Frontal cortex (tissue), 1 donor: ENCODE measurements around the gene DCUN1D5. TPM values are rescaled to one million over a fixed set of nuclear protein-coding genes. Genes with fewer than 3 reads are reported as not detected.

Experiments
- total RNA-seq: library from RNA; depleted of rRNA; stranded (reverse); fragments of >200 nt; gene quantifications from one replicate; pipeline ENCODE4 v1.2.3, GENCODE V29; 2014

Gene DCUN1D5
- total RNA-seq, 1 donor from 2014 or later = 55.8 TPM

Other genes starting within 250 kb of the DCUN1D5 start
- not detected for gene MMP3, start 248.6 kb downstream of the DCUN1D5 start, total RNA-seq
- not detected for gene MMP12, start 217.2 kb downstream of the DCUN1D5 start, total RNA-seq
- gene MMP13, start 136.4 kb downstream of the DCUN1D5 start, total RNA-seq = not detected
- gene DYNC2H1, start 17.3 kb upstream of the DCUN1D5 start, total RNA-seq = 94.2 TPM